Fibroblast of lung (primary cell): ENCODE measurements around the gene HTR1B.

Experiments used
- EZH2 ChIP-seq: IDR thresholded peaks from 2 replicates; pipeline ENCODE4 v1.5.1; 2012; ENCODE audit warnings: low read length, control low read depth, mild to moderate bottlenecking; ENCODE audit errors: missing control alignments
- TF ChIP-seq, protein P1 (sequence below), 2 donors: IDR thresholded peaks in 1 of 2; conservative IDR thresholded peaks in 1 of 2; 1 replicate in 1 of 2; 2 replicates in 1 of 2; pipeline ENCODE4 v1.5.1; 2011 to 2012; ENCODE audit warnings: low read length in 2 of 2, control low read depth in 1 of 2, inconsistent platforms in 1 of 2, low read depth in 1 of 2, mild to moderate bottlenecking in 1 of 2

- TF ChIP-seq, protein P1, sequence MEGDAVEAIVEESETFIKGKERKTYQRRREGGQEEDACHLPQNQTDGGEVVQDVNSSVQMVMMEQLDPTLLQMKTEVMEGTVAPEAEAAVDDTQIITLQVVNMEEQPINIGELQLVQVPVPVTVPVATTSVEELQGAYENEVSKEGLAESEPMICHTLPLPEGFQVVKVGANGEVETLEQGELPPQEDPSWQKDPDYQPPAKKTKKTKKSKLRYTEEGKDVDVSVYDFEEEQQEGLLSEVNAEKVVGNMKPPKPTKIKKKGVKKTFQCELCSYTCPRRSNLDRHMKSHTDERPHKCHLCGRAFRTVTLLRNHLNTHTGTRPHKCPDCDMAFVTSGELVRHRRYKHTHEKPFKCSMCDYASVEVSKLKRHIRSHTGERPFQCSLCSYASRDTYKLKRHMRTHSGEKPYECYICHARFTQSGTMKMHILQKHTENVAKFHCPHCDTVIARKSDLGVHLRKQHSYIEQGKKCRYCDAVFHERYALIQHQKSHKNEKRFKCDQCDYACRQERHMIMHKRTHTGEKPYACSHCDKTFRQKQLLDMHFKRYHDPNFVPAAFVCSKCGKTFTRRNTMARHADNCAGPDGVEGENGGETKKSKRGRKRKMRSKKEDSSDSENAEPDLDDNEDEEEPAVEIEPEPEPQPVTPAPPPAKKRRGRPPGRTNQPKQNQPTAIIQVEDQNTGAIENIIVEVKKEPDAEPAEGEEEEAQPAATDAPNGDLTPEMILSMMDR (conservative IDR thresholded peaks at IDR 0.05 in 1 of 2, IDR thresholded peaks at IDR 0.05 in 1 of 2; ENCODE audit: low read depth in 1 of 2, low read length in 2 of 2): no peak
- no peak for TF ChIP-seq EZH2
Observed at GRCh38 chr6:77424761-77425160, 38.5 kb downstream of the HTR1B start.
